HG02973 (cell line): ENCODE data around the gene ARID1B.

ENCODE experiments used
- ATAC-seq: cut with Tn5 transposase; IDR thresholded peaks from one replicate; pipeline ENCODE4 v1.9.1; 2021; ENCODE audit warnings: moderate library complexity; ENCODE audit not compliant: unreplicated experiment

Gene ARID1B

GRCh38 chr6:156901309-156902019 lies 124.3 kb downstream of the ARID1B start:
- no peak for ATAC-seq

- ATAC-seq = no peak
Measured at GRCh38 chr6:156902782-156903181, 125.6 kb downstream of the ARID1B start.

DNA sequence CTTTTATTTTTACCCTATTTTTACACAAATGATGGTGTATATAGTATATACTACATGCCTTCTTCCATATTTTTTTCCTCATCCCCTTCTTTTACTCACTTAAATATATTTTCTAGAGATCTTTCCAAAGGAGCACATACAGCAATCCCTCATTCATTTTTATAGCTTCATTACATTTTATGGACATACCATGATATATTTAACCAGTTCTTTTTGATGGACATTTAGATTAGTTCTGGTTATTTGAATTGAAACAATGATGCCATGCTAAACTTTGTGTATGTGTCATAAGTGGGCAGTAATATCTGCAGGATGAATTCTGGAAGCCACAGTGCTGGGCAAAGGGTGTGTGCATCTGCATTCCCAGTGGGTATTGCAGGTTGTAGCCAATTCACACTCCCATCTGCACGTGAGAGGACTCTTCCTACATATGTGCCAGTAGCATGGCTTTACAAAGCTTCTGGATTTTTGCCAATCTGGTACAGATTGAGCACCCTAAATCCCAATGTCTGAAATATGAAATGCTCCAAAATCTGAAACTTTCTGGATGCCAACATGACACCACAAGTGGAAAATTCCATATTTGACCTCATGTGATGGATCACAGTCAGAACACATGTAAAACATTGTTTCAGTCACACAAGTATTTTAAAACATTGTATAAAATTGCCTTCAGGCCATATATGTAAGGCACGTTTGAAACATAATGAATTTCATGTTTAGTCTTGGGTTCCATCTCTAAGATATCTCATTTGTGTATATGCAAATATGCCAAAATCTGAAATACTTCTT lies 127.2 kb downstream of the ARID1B start:
- ATAC-seq = no peak

- no peak for ATAC-seq
Measured at GRCh38 chr6:156905801-156906200, 128.6 kb downstream of the ARID1B start.

DNA sequence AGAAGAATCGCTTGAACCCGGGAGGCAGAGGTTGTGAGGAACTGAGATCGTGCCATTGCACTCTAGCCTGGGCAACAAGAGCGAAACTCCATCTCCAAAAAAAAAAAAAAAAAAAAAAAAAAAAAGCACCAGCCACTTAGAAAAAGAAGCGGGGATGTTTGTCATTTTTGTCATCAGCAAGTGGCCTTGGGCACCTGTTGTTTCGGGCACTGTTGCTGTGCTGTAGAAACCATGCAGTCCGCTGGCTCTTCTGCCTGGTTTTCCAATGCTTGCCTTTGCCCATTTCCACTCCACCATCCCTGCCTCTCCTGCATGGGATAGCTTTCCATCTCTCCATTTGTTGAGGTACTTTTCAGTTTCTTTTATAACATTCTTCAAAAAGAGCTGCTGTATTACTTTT lies 129.3 kb downstream of the ARID1B start:
- ATAC-seq = no peak

DNA sequence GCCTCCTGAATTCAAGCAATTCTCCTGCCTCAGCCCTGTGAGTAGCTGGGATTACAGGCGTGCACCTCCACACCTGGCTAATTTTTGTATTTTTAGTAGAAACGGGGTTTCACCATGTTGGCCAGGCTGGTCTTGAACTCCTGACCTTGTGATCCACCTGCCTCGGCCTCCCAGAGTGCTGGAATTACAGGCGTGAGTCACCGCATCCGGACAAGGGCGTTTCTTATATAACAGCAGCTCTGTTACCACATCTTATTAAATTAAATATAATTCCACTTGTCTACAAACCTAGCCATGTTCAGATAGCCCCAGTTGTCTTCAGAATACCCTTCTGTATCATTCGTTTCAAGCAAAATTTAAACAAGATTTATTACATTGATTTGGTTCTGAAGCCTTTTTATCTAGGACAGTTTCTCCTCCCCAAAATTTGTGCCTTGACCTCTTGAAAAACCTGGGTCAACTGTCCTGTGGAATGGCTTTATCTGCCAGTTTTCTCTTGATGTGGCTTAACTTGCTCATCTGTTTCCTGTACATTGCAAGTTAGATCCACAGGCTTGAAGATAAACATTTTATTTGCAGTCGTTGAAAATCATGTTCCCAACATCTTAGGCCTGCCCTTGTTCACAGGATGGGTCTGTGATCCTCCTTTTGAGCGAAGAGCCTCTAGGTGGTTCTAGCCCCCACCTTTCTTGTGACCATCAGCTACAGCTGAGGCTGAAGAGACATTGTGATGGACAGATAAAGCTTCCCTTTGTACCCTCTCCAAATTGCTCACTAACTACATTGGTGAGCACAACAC lies 132.2 kb downstream of the ARID1B start:
- ATAC-seq = no peak

- ATAC-seq = no peak
Measured at GRCh38 chr6:156910011-156910334, 132.8 kb downstream of the ARID1B start.

DNA sequence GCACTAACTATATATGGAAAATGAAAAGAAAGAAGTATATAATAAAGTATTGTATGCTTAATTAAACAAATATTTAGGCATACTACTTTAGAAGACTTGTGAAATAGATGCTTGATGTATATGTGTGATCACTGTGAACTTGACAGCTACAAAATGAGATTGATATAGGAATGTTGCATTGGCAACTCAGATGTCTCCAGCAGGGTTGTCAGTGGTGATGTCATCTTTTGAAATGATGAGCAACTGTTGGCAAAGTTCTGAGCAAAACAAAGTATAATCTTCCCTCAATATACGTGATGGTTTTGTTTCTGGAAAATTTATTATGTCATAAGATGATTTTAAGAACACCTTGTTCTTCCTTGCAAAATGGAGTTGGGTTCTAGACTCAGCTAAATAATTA lies 133.8 kb downstream of the ARID1B start:
- no peak for ATAC-seq

DNA sequence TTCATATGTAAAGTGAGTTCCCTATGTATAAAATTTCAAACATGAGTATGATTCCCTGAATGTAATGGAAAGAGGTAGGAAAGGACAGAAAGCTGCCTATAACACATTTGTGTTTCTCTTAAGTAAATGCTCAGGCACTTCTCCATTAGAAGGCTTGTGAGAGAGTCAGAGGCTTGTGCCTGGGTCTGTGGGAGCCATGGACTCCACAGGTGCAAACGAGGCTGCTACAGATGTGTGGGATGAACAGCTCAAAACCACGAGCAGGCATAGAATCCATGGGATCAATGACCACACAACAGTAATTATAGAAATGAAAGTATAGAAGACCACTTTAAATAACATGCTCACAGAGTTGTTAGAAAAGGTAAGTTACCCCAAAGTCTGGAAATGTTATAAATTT lies 134.4 kb downstream of the ARID1B start:
- no peak for ATAC-seq

DNA sequence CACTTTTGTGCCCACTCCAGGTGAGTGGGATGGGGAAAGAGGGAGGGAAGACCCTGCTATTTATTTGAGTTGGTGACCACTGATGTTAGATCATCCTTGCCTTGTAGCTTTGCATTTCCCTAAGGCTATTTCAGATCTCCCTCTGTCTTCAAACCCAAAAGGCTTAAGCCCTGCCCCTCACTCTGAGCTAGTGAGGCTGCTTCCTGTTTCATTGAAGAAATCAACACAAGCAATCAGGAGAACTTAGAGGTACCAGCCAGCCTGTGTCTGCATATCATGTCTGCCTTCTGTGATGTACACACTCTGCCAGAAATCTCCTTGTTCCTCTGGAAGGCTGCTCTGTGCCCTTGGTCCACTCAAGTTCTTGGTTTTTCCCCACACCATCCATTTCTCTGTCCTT lies 135.3 kb downstream of the ARID1B start:
- no peak for ATAC-seq

- ATAC-seq = no peak
Measured at GRCh38 chr6:156914181-156914580, 137.0 kb downstream of the ARID1B start.

DNA sequence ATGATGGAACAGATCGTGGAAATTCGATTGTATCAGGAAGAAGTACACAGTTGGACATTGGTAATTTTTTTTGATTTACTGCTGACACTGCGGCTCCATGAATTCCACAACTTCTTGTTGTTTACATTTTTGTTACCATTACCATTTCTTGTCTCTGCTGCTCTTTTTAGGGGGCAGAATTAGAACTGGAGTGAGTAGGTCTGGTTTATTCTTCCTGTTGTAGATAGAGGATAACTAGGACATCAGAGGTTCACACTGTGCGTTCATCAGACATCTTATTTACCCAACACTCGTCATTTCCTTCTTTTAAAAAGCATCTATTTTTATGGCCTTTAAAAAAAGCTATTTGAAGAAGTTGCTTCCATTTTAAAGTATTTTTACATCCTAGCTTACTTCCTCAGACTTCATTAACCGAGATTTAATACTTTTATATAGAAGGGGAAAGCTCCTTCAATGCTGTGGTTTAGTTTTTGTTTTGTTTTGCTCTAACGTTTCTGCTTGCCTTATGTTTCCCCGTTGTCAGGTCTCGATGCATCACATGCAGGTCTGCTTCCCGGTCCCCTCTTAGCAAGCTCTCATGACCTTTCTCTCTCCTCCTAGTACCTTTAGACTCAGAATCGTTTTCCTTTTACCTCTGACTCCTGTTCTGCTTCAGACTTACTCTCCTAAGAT lies 139.1 kb downstream of the ARID1B start:
- peak; percentile 74 for ATAC-seq

GRCh38 chr6:156917213-156917612 lies 140.0 kb downstream of the ARID1B start:
- ATAC-seq = peak; percentile 52

DNA sequence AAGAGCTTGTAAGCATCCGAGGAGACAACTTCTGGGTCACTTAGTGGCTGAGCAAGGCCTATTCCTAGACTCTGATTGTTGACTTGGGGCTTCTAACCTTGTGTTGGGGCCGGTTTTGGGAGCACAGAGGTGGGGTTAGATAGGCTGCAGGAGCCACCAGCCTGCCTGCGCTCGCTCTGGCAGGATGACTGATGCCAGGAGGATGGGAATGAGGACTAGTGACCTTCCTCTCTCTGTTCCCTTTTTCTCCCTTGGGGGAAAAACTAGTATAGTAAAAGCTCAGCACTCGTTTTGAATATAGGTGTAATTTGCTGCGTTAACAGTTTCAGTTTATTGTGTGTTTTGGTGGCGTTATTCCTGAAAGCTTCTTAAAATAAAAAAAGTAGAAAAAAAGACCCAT lies 141.5 kb downstream of the ARID1B start:
- no peak for ATAC-seq

DNA sequence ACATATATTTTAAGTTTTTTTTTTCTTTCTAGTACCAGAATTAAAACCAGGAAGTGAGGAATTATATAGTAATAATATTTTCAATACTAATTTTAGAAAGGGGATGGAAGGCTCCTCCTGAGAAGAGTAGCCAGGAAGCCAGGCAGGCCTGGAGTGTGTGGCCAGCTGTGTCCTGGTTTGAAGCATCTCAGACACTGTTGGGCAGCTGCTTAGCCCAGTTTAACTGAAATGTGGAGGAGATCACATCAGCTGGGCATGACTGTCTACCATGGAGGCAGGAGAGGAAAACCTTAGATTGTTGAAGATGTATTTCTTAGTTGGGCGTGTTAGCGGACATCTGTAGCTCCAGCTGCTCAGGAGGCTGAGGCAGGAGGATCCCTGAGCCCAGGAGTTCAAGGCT lies 142.2 kb downstream of the ARID1B start:
- no peak for ATAC-seq

DNA sequence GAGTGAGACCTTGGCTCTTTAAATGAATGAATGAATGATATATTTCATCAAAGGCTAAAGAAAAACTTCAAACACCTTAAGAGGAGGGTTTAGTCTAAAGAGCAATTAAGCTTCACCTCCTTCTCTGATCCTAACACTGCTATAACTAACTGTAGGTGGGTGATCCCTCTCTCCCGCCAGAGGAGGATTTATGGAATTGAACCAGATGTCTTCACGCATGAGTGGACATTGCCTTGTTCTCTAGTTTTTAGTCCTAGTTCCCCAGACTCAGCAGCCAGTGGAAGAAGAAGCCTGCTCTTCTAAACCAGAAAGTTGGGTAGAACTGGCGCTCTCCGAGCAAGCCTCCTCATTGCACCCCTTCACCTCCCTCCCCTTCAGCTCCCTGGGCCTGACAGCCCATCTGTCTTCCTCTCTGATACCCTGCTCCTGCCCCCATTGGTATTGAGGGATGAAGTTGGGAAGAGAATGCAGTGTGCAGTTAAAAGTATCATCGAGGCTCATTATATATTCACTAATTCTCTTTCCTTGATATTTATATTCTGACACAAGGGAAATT lies 142.7 kb downstream of the ARID1B start:
- ATAC-seq = no peak

- ATAC-seq = no peak
Measured at GRCh38 chr6:156924246-156924645, 147.1 kb downstream of the ARID1B start.

- no peak for ATAC-seq
Measured at GRCh38 chr6:156925026-156925425, 147.8 kb downstream of the ARID1B start.

GRCh38 chr6:156925718-156926607 lies 148.8 kb downstream of the ARID1B start:
- peak; percentile 86 for ATAC-seq

- no peak for ATAC-seq
Measured at GRCh38 chr6:156928126-156928525, 150.9 kb downstream of the ARID1B start.
